ENCODE measurements around the gene CATSPERD. TPM values are rescaled to one million over a fixed set of nuclear protein-coding genes. Genes with fewer than 3 reads are reported as not detected.
A peak's percentile ranks its signal among the peaks of the same experiment; 100 is the strongest.

Gene CATSPERD
- total RNA-seq, 2 experiments from 2014 or later: not detected

- intact Hi-C loops (cut with DNase I, micrococcal nuclease): no loop called here
- H3K9me3 ChIP-seq (ENCODE audit: control insufficient read depth in 1 of 2, insufficient read depth in 1 of 2, low read length in 2 of 2): peaks cover 0 to 6% of the 10 kb centered on the region in 2 experiments
- H3K27me3 ChIP-seq (ENCODE audit: control insufficient read depth in 1 of 2, insufficient read depth in 2 of 2, low read length in 2 of 2): no peaks in the 10 kb centered on the region
- Mint-ChIP-seq H3K4me1 (ENCODE audit: low read depth) (no peaks in the 10 kb centered on the region), H3K27me3 (no peaks in the 10 kb centered on the region), H3K4me3 (no peak overlapping the region), H3K27ac (no peak overlapping the region), H3K36me3 (ENCODE audit: low read depth) (peaks cover 56% of the 10 kb centered on the region), H3K9me3 (no peaks in the 10 kb centered on the region)
- TF ChIP-seq CTCF (IDR thresholded peaks at IDR 0.05): no peak
- ChIA-PET CTCF (no interaction called here), POLR2A (interaction anchor here (1.3 kb wide), 1 partner anchor 16 kb away, joined by 5 read pairs; the partner anchor contains the start of gene CATSPERD)
- ATAC-seq (ENCODE audit: poor library complexity) (peak; percentile 19), DNase-seq (no peak)
- no peaks in the 10 kb centered on the region for H3K4me1 ChIP-seq (ENCODE audit: insufficient read depth, low read length)
- no peak overlapping the region for H3K4me3 ChIP-seq (ENCODE audit: low read length)
- H3K36me3 ChIP-seq (ENCODE audit: insufficient read depth, low read length): peaks cover 64% of the 10 kb centered on the region
- no peak overlapping the region for H3K27ac ChIP-seq (ENCODE audit: low read depth in 1 of 2, low read length in 2 of 2)
These were observed 16.3 kb upstream of the CATSPERD start for GRCh38 chr19:5703819-5704818.

DNA sequence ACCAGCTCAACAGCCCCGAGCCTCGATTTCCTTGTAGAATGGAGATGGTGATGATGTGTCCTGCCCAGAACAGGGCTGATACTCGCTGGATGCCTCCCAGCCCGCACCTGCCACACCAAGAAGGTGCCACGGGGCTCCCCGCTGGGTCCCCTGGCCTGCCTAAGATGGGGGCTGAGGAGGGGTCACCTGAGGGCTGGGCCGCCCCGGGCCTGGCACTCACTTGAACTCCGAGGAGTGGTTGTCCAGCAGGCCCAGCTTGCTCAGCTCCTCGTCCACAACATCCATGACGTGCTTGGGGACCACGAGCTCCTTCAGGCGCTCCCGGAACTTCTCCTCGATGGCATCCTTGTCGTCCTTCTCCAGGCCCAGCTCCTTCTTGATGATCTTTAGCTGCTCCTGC, 14.9 kb upstream of the CATSPERD start:
- Histone ChIP-seq H3K9me3 (ENCODE audit: control insufficient read depth in 1 of 2, insufficient read depth in 1 of 2, low read length in 2 of 2) (peaks cover 0 to 6% of the 10 kb centered on the region in 2 experiments), H3K36me3 (ENCODE audit: insufficient read depth, low read length) (peaks cover 59% of the 10 kb centered on the region), H3K27me3 (ENCODE audit: control insufficient read depth in 1 of 2, insufficient read depth in 2 of 2, low read length in 2 of 2) (no peaks in the 10 kb centered on the region), H3K27ac (ENCODE audit: low read depth in 1 of 2, low read length in 2 of 2) (no peak overlapping the region), H3K4me3 (ENCODE audit: low read length) (no peak overlapping the region), H3K4me1 (ENCODE audit: insufficient read depth, low read length) (no peaks in the 10 kb centered on the region)
- CTCF ChIA-PET: interaction anchor here (0.6 kb wide), 1 partner anchor 10 kb away, joined by 3 read pairs; no protein-coding TSS in a partner anchor
- H3K27me3 Mint-ChIP-seq: no peaks in the 10 kb centered on the region
- POLR2A ChIA-PET: interaction anchor here (1.3 kb wide), 1 partner anchor 15 kb away, joined by 5 read pairs; the partner anchor contains the start of gene CATSPERD
- H3K36me3 Mint-ChIP-seq (ENCODE audit: low read depth): peaks cover 54% of the 10 kb centered on the region
- ATAC-seq (ENCODE audit: poor library complexity) (no peak), DNase-seq (peak in 1 of 14 experiments; percentile 5)
- H3K9me3 Mint-ChIP-seq: no peaks in the 10 kb centered on the region
- intact Hi-C loops (cut with DNase I, micrococcal nuclease): no loop called here
- no peak overlapping the region for H3K4me3 Mint-ChIP-seq
- H3K4me1 Mint-ChIP-seq (ENCODE audit: low read depth): no peaks in the 10 kb centered on the region
- no peak overlapping the region for H3K27ac Mint-ChIP-seq
- TF ChIP-seq CTCF (IDR thresholded peaks at IDR 0.05): no peak

- Mint-ChIP-seq H3K27ac (no peak overlapping the region), H3K4me3 (peak overlapping the region; percentile 15), H3K9me3 (no peaks in the 10 kb centered on the region), H3K36me3 (ENCODE audit: low read depth) (peaks cover 54% of the 10 kb centered on the region), H3K27me3 (no peaks in the 10 kb centered on the region), H3K4me1 (ENCODE audit: low read depth) (no peaks in the 10 kb centered on the region)
- TF ChIP-seq CTCF (IDR thresholded peaks at IDR 0.05): no peak
- peaks cover 66% of the 10 kb centered on the region for H3K36me3 ChIP-seq (ENCODE audit: insufficient read depth, low read length)
- ATAC-seq (ENCODE audit: poor library complexity) (no peak), DNase-seq (peak in 1 of 14 experiments; percentile 4)
- POLR2A ChIA-PET: no interaction called here
- H3K9me3 ChIP-seq (ENCODE audit: control insufficient read depth in 1 of 2, insufficient read depth in 1 of 2, low read length in 2 of 2): no peaks in the 10 kb centered on the region
- no peak overlapping the region for H3K27ac ChIP-seq (ENCODE audit: low read depth in 1 of 2, low read length in 2 of 2)
- CTCF ChIA-PET: no interaction called here
- H3K27me3 ChIP-seq (ENCODE audit: control insufficient read depth in 1 of 2, insufficient read depth in 2 of 2, low read length in 2 of 2): no peaks in the 10 kb centered on the region
- intact Hi-C loops (cut with DNase I, micrococcal nuclease): no loop called here
- no peak overlapping the region for H3K4me3 ChIP-seq (ENCODE audit: low read length)
- no peaks in the 10 kb centered on the region for H3K4me1 ChIP-seq (ENCODE audit: insufficient read depth, low read length)
These were observed 13.4 kb upstream of the CATSPERD start for GRCh38 chr19:5706876-5707573.

All from CD4-positive, alpha-beta T cell (primary cell).